Fibroblast of skin of left biceps (primary cell): Measurements from ENCODE around the gene PTPRN2.
"Not testable (repeated sequence)": the region's sequence is repeated elsewhere in the genome, so short reads cannot be mapped to it uniquely, and the experiment has no call there.

ENCODE experiments used
- DNase-seq, 2 experiments: peaks; one replicate each; pipeline ENCODE4 v3.0.0-alpha.2; 2013; ENCODE audit warnings: low read depth in 2 of 2

Gene PTPRN2

DNA sequence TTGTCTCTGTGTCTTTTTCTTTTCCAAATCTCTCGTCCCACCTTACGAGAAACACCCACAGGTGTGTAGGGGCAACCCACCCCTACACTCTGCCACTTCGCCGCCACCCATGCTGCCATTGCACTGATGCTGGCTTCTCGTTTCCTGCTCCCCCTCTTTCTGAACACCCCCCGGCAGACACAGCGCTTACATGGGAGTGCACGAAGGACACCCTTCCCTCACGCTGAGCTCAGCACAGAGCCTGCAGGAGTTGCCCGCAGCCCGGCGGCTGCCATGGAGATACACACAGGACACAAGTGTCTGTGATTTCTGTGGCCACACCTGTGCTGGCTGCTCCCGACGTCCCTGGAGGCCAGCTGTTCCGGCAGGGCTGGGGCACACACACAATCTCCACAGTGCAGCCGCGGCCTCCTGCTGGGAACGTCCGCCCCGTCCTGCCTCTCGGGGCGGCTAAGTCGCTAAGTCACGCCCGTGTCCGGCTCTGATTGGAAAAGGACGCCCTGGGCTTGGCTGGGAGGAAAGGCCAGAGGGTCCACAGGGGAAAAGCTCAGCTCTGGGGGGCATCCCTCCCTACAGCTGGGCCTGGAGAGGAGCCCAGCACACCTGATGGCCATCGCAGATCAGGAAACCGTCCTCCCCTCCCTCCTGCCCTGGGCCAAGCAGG is 349.8 kb downstream of the PTPRN2 start:
- no peak for DNase-seq

DNA sequence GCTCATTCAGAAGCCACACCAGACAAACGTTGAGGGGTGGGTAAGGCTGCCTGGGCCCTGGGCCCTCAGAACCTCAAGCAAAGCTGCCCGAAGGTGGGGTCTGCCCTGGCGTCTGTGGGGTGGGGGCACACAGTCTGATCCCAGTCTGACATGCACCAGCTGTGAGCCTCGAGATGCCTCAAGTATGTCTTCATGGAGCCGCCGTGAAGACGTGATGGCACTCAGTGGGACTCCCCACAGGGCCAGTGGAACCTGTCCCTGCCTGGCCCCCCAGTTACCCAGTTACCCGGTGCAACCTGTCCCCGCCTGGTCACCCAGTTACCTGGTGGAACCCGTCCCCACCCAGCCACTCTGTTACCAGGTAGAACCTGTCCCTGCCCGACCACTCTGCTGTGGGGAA is 351.2 kb downstream of the PTPRN2 start:
- DNase-seq = no peak

DNA sequence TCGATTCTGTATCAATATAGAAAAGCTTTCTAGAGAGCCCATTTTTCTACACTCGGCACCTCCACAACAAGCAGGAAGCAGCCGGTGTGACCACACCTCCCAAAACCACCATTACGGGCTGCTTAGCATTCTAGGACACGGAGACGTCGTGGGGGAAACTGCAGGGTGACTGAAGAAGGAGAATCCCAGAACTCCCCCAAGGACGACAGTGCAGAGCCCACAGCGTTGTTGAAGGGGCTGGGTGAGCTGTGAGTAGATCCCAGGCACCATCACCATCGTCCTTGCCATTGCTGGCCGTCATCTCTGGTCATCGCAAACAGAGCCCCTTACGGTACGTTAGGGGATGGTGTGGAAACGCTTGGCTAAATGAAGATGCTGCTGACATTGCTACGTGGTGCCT is 351.8 kb downstream of the PTPRN2 start:
- no peak for DNase-seq

DNA sequence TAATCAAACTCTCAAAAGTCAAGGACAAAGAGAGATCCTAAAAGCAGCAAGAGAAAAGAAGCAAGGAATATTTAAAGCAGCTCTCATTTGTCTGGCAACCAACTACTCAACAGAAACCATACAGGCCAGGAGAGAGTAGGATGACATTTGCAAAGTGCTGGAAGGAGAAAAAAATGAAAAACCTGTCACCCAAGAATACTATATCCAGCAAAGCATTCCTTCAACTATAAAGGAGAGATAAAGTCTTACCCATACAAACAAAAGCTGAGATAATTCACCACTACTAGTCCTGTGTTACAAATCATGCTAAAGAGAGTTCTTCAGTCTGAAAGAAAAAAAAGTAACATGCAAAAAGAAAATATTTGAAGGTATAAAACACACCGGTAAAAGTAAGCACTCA is 357.7 kb downstream of the PTPRN2 start:
- no peak for DNase-seq

DNA sequence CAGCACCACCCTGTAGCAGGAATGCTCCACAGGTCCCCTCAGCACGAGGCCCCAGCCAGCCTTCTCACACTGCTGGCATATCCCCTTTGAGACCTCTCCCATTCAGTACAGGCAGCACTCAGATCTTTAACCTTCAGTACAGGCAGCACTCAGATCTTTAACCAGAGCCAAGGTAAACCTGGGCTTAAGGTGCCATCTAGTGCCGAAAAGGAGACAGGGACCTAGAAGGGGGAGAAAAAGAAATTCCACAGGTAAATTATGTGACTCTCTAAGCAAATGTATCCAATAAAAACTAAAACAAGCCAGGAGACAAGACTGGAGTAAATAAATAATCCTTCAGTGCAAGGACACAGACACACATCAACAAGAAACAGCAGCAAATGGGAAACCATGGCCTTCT is 358.6 kb downstream of the PTPRN2 start:
- DNase-seq = no peak

DNA sequence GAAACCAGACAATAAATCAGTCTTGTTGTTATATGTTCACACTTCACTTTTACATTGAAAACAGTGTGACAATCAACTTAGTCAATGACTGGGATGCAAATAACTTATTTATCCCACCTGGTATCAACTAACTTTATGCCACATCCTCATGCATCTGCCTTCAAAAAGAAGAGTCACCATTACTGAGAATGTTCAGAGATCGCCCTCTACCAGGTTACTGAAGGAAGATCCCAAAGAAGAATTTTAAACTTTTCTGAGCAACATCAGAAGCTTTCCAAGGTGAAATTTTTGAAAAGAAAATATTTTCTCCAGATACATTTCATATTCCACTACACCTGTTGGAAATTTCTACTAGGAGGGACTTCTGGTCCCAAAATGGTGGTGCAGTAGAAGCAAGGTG is 359.5 kb downstream of the PTPRN2 start:
- no peak for DNase-seq

DNA sequence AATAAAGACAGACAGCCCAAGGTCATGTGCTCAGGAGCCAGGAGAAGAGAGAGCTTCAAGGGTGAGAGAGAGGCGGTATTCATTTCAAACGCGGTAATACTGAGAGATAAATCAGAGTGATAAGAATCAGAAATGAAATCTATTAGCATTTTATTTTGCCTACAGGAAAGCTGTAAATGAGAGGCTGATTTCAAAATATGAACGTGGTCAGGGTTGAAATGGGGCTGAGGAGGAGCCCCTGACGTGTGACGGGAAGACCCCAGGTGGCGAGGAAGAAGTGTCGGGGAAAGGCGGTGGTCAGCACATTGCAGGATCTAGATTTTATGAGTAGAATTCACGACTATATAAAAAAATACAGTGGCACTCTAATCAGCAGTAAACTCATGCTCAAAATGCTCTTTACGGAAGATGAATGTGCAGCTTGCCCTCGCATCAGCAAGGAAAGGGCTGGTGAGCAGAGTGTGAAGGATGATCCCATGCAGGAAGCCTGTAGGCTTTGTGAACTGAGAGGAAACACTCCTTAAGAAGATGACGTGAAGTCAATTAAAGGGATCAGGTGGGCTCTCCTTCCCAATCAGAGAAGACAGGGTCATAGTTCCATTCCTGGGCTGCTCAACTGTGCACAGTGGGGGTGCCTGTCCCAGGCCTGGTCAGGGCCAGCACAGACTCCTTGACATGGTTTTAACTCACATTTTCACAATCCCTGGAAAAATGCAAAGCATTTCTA is 360.2 kb downstream of the PTPRN2 start:
- no peak for DNase-seq

DNA sequence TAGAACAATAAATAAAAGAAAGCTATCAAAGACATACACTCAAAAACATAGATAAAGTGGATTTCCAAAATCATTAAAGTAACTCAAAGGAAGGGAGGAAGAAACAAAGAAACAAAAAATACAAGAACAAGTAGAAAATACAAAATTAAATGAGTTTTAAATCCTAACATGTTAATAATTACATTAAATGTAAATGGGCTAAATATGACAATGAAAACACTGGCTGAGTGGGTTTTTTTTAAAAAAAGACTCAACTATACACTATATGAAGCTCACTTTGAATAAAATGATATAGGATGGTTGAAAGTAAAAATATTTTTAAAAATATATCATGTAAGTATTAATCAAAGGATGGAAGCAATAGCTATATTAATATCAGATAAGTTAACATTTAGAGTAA is 371.4 kb downstream of the PTPRN2 start:
- DNase-seq = no peak

DNA sequence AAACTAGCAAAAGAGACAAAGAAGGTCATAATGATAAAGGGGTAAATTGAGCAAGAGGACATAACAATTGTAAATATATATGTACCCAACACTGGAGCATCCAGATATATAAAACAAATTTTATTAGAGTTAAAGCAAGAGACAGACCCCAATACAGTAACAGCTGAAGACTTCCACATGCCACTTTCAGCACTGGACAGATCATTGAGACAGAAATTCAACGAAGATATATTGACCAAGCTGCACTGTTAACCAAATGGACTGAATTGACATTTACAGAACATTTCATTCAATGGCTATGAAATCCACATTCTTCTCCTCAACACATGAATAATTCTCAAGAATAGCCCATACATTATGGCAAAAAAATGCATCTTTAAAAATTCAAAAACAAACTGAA is 378.2 kb downstream of the PTPRN2 start:
- no peak for DNase-seq

DNA sequence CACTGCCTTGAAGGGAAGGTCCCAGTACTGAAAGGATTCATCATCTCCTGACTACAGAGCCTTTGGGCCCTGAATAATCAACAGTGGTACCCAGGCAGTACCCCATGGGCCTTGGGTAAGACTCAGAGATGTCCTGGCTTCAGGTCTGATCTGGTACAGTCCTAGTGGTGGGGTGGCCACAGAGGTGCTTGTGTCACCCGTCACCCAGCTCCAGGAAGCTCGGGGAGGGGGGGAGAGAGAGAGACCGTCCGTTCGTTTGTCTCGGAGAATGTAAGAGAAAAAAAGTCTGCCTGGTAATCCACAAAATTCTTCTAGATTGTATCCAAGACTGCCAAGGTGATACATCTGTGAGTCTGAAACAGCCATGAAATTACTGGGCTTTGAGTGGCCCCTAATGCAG is 381.3 kb downstream of the PTPRN2 start:
- no peak for DNase-seq

DNA sequence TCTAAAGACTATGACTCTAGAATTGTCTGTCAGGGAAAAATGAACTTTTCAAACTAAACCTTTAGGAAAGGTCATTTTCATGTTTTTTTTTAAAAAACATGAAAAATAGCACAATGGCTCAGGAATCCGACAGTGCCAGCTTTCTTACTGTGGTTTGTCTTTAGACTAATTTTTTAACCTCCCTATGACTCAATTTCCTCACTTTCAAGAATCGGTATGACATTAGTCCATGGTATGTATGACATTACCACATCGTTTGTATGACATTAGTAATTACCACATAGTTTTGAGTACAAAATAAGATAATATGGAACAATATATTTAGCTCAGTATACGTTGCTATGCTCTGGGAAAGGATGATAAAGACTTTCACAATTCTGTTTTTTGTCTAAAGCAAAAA is 383.2 kb downstream of the PTPRN2 start:
- DNase-seq = no peak

DNA sequence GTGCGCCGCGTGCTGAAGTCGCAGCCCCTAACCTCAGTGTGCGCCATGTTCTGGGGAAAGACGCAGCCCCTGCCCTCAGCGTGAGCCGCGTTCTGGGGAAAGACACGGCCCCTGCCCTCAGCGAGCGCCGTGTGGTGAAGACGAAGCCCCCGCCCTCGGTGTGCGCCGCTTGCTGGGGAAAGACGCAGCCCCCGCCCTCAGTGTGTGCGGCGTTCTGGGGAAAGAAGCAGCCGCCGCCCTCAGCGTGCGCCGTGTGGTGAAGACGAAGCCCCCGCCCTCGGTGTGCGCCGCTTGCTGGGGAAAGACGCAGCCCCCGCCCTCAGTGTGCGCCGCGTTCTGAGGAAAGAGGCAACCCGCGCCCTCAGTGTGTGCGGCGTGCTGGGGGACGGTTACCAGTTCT is 383.7 kb downstream of the PTPRN2 start:
- DNase-seq = not testable (repeated sequence)

DNA sequence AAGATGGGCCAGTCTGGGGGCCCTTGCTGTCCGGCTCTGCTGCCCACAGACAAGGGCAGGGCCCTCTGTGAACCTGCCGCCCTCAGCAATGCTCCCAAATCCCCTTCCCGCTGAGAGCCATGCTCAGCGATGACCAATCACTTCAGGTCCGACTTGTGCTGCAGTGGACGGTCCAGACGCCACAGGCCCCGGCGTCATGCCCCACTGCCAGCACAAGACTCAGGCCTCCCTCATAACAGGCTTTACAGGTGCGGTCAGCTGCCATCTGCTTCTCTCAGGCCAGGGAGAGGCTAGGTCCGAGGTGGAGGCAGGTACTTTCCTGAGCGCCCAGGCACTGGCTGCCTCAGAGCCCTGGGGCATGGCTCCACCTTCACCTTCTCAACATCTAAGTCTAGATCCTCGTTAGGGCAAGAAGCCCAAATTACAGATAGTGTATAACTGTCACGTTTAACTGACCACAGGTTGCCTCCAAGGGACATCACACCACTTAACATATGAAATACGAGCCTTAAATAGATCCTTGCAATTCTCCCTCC is 393.2 kb downstream of the PTPRN2 start:
- DNase-seq = no peak

DNA sequence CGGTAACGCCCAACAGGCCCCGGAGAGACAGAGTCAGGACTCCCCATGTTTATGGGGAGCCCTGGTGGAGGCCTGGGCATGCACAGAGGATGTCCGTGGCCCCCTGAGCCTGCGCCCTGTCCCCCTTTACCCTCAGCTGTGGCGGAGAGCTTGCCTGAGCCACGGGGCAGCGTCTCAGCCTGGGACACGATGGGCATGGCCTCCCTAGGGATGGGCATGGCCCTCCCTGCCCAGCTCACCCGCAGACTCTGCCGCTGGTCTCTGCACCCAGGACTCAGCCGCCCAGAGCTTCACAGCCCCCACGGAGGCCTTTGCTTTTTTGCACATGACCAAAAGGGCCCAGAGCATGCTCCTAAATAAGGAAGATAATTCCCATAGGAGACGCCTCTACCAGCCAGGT is 394.2 kb downstream of the PTPRN2 start:
- DNase-seq = no peak

DNA sequence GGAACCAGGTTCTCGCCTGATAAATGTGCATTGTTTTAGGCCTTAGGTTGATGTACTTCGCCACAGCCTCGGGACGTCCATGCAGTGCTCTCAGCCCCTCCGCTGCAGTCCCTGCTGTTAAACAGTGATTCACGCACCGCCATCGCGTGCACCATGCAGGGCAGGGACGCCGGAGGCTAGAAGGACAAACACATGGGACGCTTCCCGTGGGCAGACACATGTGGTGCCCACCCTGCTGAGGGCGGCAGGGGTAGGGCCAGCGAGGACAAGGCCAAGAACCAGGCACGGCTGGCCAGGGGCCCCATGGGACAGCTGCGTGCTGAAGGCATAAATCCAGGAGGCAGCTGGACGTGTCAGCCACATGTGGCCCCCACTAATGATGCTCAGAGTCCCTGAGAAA is 394.7 kb downstream of the PTPRN2 start:
- DNase-seq = no peak

DNA sequence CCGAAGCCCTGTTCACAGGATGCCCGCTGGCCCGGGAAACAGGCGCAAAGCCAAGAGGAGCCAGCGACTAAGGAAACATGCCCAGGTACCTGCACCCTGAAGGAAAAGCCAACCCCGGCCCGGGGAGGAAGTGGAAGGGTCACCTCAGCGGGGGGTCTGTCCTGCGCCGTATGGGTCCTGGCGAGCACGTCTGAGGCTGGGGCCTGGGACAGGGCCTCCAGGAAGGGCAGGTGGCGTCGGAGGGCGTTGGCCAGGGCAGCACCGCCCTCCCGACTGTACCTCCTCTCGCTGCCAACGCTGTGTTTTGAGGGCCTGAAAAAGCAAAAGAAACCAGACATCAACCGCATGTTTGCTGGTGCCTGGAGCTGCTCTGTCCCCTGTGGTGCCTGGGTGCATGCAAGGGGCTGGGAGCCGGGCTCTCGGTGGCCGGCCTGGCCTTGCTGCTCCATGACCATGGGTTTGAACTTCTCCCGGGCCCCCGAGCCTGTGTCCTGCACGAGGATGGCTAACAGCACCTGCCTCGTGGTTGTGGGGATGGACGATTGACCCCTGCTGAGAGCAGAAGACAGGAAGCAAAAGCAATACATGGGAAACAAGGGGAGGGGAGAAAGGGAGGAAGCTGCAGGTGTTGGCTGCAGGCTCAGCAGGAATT is 395.3 kb downstream of the PTPRN2 start:
- no peak for DNase-seq

DNA sequence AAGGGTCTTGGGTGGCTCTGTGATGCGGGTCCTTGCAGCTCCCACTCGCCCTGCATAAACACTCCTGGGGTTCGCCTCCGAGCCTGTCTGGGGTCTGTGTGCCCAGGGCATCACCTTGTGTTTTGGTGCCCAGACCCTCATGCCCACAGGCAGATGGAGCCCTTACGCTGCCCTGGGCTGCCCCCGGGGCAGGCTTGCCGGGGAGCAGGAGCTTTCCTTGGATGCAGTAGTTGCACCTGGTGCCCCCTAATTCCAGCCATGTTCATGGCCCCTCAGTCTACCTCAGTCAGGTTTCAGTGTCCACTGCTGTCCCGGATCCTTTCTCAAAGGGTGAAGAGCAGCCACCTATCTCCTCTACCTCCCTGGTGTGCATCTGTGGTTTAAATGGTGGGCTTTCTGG is 396.0 kb downstream of the PTPRN2 start:
- DNase-seq = no peak

DNA sequence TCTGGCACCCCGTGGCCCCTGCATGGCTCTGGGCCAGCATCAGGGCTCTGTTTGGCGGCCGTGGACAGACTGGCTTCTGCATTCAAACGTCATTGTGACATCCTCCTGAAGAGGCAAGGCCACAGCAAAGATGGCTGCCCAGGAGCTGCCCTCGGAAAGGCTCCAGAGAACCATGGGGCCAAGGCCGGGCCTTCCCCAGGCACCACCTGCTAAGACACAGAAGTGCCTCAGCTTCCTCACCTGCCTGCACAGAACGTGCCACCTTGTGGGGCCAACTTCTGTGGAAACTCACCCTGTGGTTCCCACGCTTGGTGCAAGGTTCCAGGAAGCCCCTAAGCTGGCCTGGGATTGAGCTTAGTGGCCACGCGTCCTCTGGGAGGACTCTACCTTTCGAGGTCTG is 396.9 kb downstream of the PTPRN2 start:
- DNase-seq = no peak

DNA sequence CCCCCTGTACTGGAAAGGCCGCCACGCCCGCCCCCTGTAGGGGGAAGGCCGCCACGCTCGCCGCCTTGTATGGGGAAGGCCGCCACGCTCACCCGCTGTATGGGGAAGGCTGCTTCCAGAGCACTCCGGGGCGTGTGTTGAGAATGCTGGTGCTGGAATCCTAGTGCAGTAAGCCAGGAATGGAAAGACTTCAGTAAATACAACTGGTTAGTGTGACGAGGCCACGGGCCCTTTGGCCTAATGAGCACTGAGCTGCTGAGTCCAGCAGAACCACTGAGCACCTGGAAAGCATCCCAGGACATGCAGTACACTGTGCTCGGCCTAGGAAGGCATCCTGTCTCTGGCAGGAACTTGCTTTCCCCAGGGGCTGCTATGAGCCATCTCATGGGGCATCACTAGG is 398.9 kb downstream of the PTPRN2 start:
- DNase-seq = no peak

DNA sequence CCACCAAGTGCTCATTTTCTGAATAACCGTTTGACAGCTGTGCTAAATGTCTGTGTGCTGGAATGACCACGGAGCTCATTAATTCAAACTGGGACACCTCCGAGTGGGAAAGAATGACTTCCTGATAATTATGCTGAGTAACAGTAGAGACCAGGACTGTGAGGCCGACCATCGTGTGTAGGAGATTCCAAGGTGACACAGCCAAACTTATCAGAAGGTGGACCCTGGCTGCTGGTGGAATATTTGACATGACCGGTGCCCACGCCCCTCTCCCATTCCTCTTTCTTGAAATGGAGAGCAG is 400.0 kb downstream of the PTPRN2 start:
- no peak for DNase-seq

DNA sequence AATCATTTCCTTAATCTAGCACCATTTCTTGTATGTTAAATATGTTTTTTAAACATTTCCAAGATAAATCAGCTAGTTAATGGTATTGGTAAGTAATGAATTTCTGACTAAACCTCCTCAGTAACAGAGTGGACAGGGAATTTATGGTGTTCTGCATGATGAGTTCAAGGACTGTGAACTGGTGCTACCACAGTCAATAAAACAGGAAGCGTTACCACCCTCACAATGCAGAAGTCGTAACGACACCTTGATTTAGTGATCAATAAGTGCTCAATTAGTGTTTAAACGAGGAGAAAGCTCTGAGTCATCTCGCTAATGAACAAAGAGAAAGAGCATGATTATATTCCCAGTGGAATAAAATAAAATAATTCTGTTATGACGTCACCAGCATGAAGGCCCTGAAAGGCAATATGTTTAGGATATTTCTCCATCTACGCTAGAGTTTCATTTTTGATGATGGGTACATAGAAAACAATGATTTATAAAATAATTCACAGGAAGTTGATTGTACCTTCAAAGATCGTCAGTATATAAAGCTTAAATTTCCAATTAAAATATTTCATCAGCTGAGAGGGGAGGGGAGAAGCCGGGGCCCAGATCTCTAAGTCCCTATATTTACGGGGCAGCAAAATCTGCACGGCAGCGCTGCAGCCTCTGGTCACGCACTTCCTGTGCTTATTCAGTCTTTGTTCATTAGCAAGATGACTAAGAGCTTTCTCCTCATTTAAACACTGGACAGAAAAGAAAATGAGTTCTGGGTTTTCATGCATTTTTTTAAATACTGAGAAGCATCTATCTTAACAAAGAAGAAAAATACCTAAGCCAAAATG is 400.5 kb downstream of the PTPRN2 start:
- no peak for DNase-seq

DNA sequence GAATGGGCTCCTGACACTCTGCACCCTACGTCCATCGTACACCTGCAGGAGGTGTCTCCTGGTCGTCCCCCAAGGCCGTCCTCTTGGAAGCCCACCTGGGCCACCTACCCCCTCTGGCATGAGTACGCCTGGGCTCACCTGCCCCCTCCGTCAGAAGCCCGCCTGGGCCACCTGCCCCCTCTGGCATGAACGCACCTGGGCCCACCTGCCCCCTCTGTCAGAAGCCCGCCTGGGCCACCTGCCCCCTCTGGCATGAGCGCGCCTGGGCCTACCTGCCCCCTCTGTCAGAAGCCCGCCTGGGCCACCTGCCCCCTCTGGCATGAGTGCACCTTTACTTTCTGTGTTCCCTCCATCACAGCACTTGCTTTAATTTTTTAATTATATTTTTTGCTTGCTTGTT is 401.2 kb downstream of the PTPRN2 start:
- no peak for DNase-seq
